Medulla oblongata (tissue), 1 donor: Measurements from ENCODE around the gene AP4S1.
"Not testable (repeated sequence)": the region's sequence is repeated elsewhere in the genome, so short reads cannot be mapped to it uniquely, and the experiment has no call there.

Source experiments
- DNase-seq: peaks from one replicate; pipeline ENCODE4 v3.0.0-alpha.2; 2015; ENCODE audit errors: extremely low spot score

AP4S1 gene

GRCh38 chr14:31042893-31043292, 17.4 kb downstream of the AP4S1 start:
- DNase-seq = not testable (repeated sequence)

GRCh38 chr14:31043379-31043778, 17.9 kb downstream of the AP4S1 start:
- no peak for DNase-seq

GRCh38 chr14:31045501-31046080, 20.1 kb downstream of the AP4S1 start:
- DNase-seq = no peak

- no peak for DNase-seq
Observed at GRCh38 chr14:31047503-31047902, 22.1 kb downstream of the AP4S1 start.

GRCh38 chr14:31051023-31051422, 25.6 kb downstream of the AP4S1 start:
- DNase-seq = no peak

- no peak for DNase-seq
Observed at GRCh38 chr14:31051511-31051910, 26.1 kb downstream of the AP4S1 start.

GRCh38 chr14:31052905-31053586, 27.6 kb downstream of the AP4S1 start:
- DNase-seq = peak; percentile 12

- no peak for DNase-seq
Observed at GRCh38 chr14:31057035-31057434, 31.6 kb downstream of the AP4S1 start.

- no peak for DNase-seq
Observed at GRCh38 chr14:31057701-31058364, 32.4 kb downstream of the AP4S1 start.

GRCh38 chr14:31059152-31059924, 33.9 kb downstream of the AP4S1 start:
- DNase-seq = no peak

GRCh38 chr14:31060253-31060875, 34.9 kb downstream of the AP4S1 start:
- no peak for DNase-seq

GRCh38 chr14:31062908-31063307, 37.5 kb downstream of the AP4S1 start:
- DNase-seq = not testable (repeated sequence)

- no peak for DNase-seq
Observed at GRCh38 chr14:31068235-31068634, 42.8 kb downstream of the AP4S1 start.

- no peak for DNase-seq
Observed at GRCh38 chr14:31069343-31069742, 43.9 kb downstream of the AP4S1 start.

- no peak for DNase-seq
Observed at GRCh38 chr14:31070431-31070830, 45.0 kb downstream of the AP4S1 start.

- no peak for DNase-seq
Observed at GRCh38 chr14:31071151-31071550, 45.7 kb downstream of the AP4S1 start.

GRCh38 chr14:31075144-31075543, 49.7 kb downstream of the AP4S1 start:
- DNase-seq = no peak

- no peak for DNase-seq
Observed at GRCh38 chr14:31078766-31079165, 53.3 kb downstream of the AP4S1 start.

GRCh38 chr14:31080056-31080455, 54.6 kb downstream of the AP4S1 start:
- DNase-seq = no peak

- no peak for DNase-seq
Observed at GRCh38 chr14:31080484-31080883, 55.0 kb downstream of the AP4S1 start.

- no peak for DNase-seq
Observed at GRCh38 chr14:31083781-31084180, 58.3 kb downstream of the AP4S1 start.

GRCh38 chr14:31084385-31084784, 58.9 kb downstream of the AP4S1 start:
- no peak for DNase-seq
